K562 (cell line): ENCODE results near the gene NRSN2. TPM values are rescaled to one million over a fixed set of nuclear protein-coding genes. Genes with fewer than 3 reads are reported as not detected.

ENCODE experiments used
- ATAC-seq: fragments of 200-7000 bp; cut with Tn5 transposase; 3 replicates; pipeline ENCODE4 v1.9.1; 2020; ENCODE audit warnings: moderate library complexity
- BruUV-seq: library from RNA; stranded (reverse); fragments of 400-500 nt; replicated peaks from 2 replicates; lab custom pipeline; 2021; lab: Mats Ljungman, UMichigan
- CTCF ChIA-PET: fragments of 300-600 bp; formaldehyde crosslinking; extraction: SDS; loops from one replicate; lab custom pipeline; 2021; ENCODE audit warnings: low intra/inter-chr PET ratio; lab: Yijun Ruan, JAX
- POLR2A ChIA-PET: fragments of 300-600, 350-650 bp; sonication (Branson Sonifier 250); formaldehyde crosslinking; extraction: SDS; loops from one replicate; lab custom pipeline; 2021; ENCODE audit warnings: antibody characterized with exemption, inconsistent platforms; lab: Yijun Ruan, JAX
- DNase-seq, 4 experiments: peaks; one replicate each; pipeline versions ENCODE4 v3.0.0 to v3.0.0-alpha.2; 2011 to 2018; ENCODE audit warnings: low spot score in 3 of 4, mixed read lengths in 3 of 4; ENCODE audit errors: extremely low read depth in 1 of 4
- FAIRE-seq: peaks from 2 replicates; lab custom pipeline; 2011; peaks lifted over from hg19 to GRCh38; lab: Jason Lieb, UNC
- H2AFZ ChIP-seq: 2 replicates; pipeline ENCODE4 v1.6.0; 2011; ENCODE audit warnings: low read depth, low read length, control low read depth, inconsistent platforms
- H3K27ac ChIP-seq: fragments of 200-600 bp; 3 replicates; pipeline ENCODE4 v1.8.0; 2011; ENCODE audit warnings: low read depth, mild to moderate bottlenecking, control low read depth, inconsistent platforms, low read length, moderate library complexity, mixed read lengths; ENCODE audit errors: extremely low read depth
- H3K27me3 ChIP-seq, 2 experiments: fragments of 300-600 bp in 1 of 2; 2 replicates in 1 of 2; 3 replicates in 1 of 2; pipeline versions ENCODE4 v1.6.0 to v1.8.0; 2011; ENCODE audit warnings: inconsistent platforms in 2 of 2, low read length in 2 of 2, mild to moderate bottlenecking in 1 of 2, mixed read lengths in 1 of 2, moderate library complexity in 1 of 2; ENCODE audit not compliant: control insufficient read depth in 2 of 2, insufficient read depth in 2 of 2
- H3K36me3 ChIP-seq: fragments of 300-600 bp; 3 replicates; pipeline ENCODE4 v1.8.0; 2011; ENCODE audit warnings: mild to moderate bottlenecking, low read length, inconsistent platforms; ENCODE audit not compliant: control insufficient read depth, insufficient read depth
- H3K4me1 ChIP-seq, 2 experiments: fragments of 200-600 bp in 1 of 2; replicated peaks in 1 of 2; 2 replicates in 1 of 2; 3 replicates in 1 of 2; pipeline versions ENCODE4 v1.5.1 to v1.8.0; 2011; ENCODE audit warnings: inconsistent platforms in 2 of 2, low read length in 2 of 2, mild to moderate bottlenecking in 1 of 2, mixed read lengths in 1 of 2, moderate library complexity in 1 of 2; ENCODE audit not compliant: control insufficient read depth in 2 of 2, insufficient read depth in 2 of 2
- H3K4me2 ChIP-seq: 2 replicates; pipeline ENCODE4 v1.6.1; 2011; ENCODE audit warnings: low read length, control low read depth, inconsistent platforms, mixed read lengths; ENCODE audit not compliant: insufficient read depth
- H3K4me3 ChIP-seq: fragments of 200-600 bp; sonication (generic), shearing (Covaris generic); 2 replicates; pipeline ENCODE4 v1.5.1; 2016; ENCODE audit warnings: control low read depth, inconsistent platforms
- H3K79me2 ChIP-seq: fragments of 200-600 bp; 3 replicates; pipeline ENCODE4 v1.8.0; 2011; ENCODE audit warnings: low read length, inconsistent platforms; ENCODE audit not compliant: control insufficient read depth, insufficient read depth
- H3K9ac ChIP-seq, 2 experiments: 2 replicates each; pipeline versions ENCODE4 v1.6.0 to v1.6.1; 2011; ENCODE audit warnings: low read depth in 2 of 2, low read length in 2 of 2, control low read depth in 1 of 2, inconsistent platforms in 1 of 2, mild to moderate bottlenecking in 1 of 2, mixed read lengths in 1 of 2; ENCODE audit not compliant: insufficient read depth in 1 of 2
- H3K9me1 ChIP-seq: one replicate; pipeline ENCODE4 v1.6.0; 2011; ENCODE audit warnings: inconsistent platforms, mild to moderate bottlenecking, low read length, moderate library complexity; ENCODE audit not compliant: control insufficient read depth, insufficient read depth
- H3K9me3 ChIP-seq: replicated peaks from 2 replicates; pipeline ENCODE4 v1.5.1; 2011; ENCODE audit warnings: low read depth, low read length, inconsistent platforms; ENCODE audit not compliant: control insufficient read depth, insufficient read depth
- H4K20me1 ChIP-seq: replicated peaks from 2 replicates; pipeline ENCODE4 v1.6.1; 2011; ENCODE audit warnings: low read length, inconsistent platforms, mixed read lengths; ENCODE audit not compliant: control insufficient read depth, insufficient read depth
- CBX5 ChIP-seq: IDR thresholded peaks from 2 replicates; pipeline ENCODE4 v1.6.1; 2014; ENCODE audit warnings: low read depth, borderline replicate concordance
- HNRNPUL1 ChIP-seq: fragments of 200-400 bp; formaldehyde crosslinking; IDR thresholded peaks from 2 replicates; pipeline ENCODE4 v1.6.1; 2017; ENCODE audit warnings: low read length
- PURB ChIP-seq: sonication (generic); formaldehyde crosslinking; IDR thresholded peaks from 2 replicates; pipeline ENCODE4 v1.9.0; 2021; ENCODE audit warnings: low read depth, mild to moderate bottlenecking, missing genetic modification reagents
- RHOXF2B ChIP-seq: fragments of 250-450 bp; sonication (Bioruptor Pico); conservative IDR thresholded peaks from 2 replicates; pipeline ENCODE4 v1.5.1; 2021
- ZNF146 ChIP-seq: IDR thresholded peaks from one replicate; pipeline ENCODE4 v1.6.1; 2018; ENCODE audit warnings: missing compliant biosample characterization; ENCODE audit not compliant: unreplicated experiment
- in situ Hi-C: fragments of 300-500 bp; cut with MboI; formaldehyde crosslinking; loops from 4 replicates; pipeline ENCODE4 v1.15.0; 2018; ENCODE audit warnings: inconsistent platforms, mixed read lengths
- intact Hi-C: fragments of 100-400 bp; cut with micrococcal nuclease; formaldehyde crosslinking; loops from 2 replicates; pipeline ENCODE4 v1.14.2; 2022
- polyA plus RNA-seq, 8 experiments: library from polyadenylated mRNA; depleted of rRNA in 4 of 8; stranded (reverse) in 5 of 8; unstranded in 3 of 8; fragments of >200 nt; fragmentation: Nextera tagmentation in 2 of 8; fragmentation: Illumina TruSeq in 1 of 8; extraction: Ambion mirVana in 2 of 8; extraction: Trizol in 1 of 8; gene quantifications; 2 replicates each; pipeline versions ENCODE4 v1.2.1 to v1.2.3, GENCODE V29; 2011 to 2014; ENCODE audit warnings: inconsistent platforms in 1 of 8, missing spikeins in 1 of 8
- total RNA-seq, 7 experiments: library from RNA; depleted of rRNA in 6 of 7; stranded (reverse); fragments of >200 nt in 6 of 7; fragmentation: Illumina TruSeq in 2 of 7; extraction: Trizol in 2 of 7; gene quantifications; 2 replicates each; pipeline versions ENCODE4 v1.2.1 to v1.2.3, GENCODE V29; 2011 to 2021; ENCODE audit warnings: low replicate concordance in 1 of 7
- TF ChIP-seq, protein P1 (sequence below): fragments of 250-450 bp; sonication (Bioruptor Pico); IDR thresholded peaks from 2 replicates; pipeline ENCODE4 v1.6.1; 2021; ENCODE audit warnings: mild to moderate bottlenecking
- TF ChIP-seq, protein P2 (sequence below): fragments of 450-650 bp; conservative IDR thresholded peaks from 2 replicates; pipeline ENCODE4 v1.6.1; 2016; ENCODE audit warnings: missing genetic modification characterization, low read depth, mild to moderate bottlenecking, missing compliant biosample characterization, moderate library complexity

NRSN2 gene
- total and polyA plus RNA-seq, 9 of the 15 experiments (the other 6 are each of a cell fraction or from before 2014, with no cell fraction given), result 7.5 to 29.7 (median 11.1) TPM

- H3K36me3 ChIP-seq, result peaks cover 11% of the 10 kb centered on the region
- no peak overlapping the region for H3K4me3 ChIP-seq
- H3K9me1 ChIP-seq, result no peaks in the 10 kb centered on the region
- POLR2A ChIA-PET, result no interaction called here
- no peaks in the 10 kb centered on the region for H3K27me3 ChIP-seq
- no peak overlapping the region for H3K9ac ChIP-seq
- CTCF ChIA-PET, result no interaction called here
- DNase-seq (no peak), ATAC-seq (no peak), FAIRE-seq (no peak)
- in situ Hi-C loops, result no loop called here
- TF ChIP-seq ZNF146 (CRISPR knock-in tag) (no peak), RHOXF2B (CRISPR knock-in tag) (no peak), CBX5 (no peak), HNRNPUL1 (no peak), PURB (CRISPR knock-in tag) (no peak)
- TF ChIP-seq, protein P1, sequence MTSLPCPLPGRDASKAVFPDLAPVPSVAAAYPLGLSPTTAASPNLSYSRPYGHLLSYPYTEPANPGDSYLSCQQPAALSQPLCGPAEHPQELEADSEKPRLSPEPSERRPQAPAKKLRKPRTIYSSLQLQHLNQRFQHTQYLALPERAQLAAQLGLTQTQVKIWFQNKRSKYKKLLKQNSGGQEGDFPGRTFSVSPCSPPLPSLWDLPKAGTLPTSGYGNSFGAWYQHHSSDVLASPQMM (CRISPR knock-in tag), result no peak
- TF ChIP-seq, protein P2, sequence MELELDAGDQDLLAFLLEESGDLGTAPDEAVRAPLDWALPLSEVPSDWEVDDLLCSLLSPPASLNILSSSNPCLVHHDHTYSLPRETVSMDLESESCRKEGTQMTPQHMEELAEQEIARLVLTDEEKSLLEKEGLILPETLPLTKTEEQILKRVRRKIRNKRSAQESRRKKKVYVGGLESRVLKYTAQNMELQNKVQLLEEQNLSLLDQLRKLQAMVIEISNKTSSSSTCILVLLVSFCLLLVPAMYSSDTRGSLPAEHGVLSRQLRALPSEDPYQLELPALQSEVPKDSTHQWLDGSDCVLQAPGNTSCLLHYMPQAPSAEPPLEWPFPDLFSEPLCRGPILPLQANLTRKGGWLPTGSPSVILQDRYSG (tag), result no peak
- H3K9me3 ChIP-seq, result peaks cover 12% of the 10 kb centered on the region
- H3K27ac ChIP-seq, result no peak overlapping the region
- no TSS peak for BruUV-seq
- no peak overlapping the region for H3K4me2 ChIP-seq
- peaks cover 13 to 25% of the 10 kb centered on the region in 2 experiments; a peak in 4 of 5 replicates for H3K4me1 ChIP-seq
- peaks cover 16% of the 10 kb centered on the region for H3K79me2 ChIP-seq
- intact Hi-C loops, result no loop called here
- no peaks in the 10 kb centered on the region for H4K20me1 ChIP-seq
- no peak overlapping the region for H2AFZ ChIP-seq
Measured at GRCh38 chr20:343107-343506, 3.8 kb upstream of the NRSN2 start.
